Ascending aorta (tissue), 2 donors: ENCODE data around the gene KRT26. TPM values are rescaled to one million over a fixed set of nuclear protein-coding genes. Genes with fewer than 3 reads are reported as not detected.
"Not testable (repeated sequence)": the region's sequence is repeated elsewhere in the genome, so short reads cannot be mapped to it uniquely, and the experiment has no call there.

Experiments used
- DNase-seq, 2 donors: peaks; one replicate each; pipeline ENCODE4 v3.0.0-alpha.2; 2019; ENCODE audit warnings: low spot score in 2 of 2
- H3K27ac ChIP-seq, 2 donors: fragments of 200-600 bp; sonication (generic); one replicate each; pipeline ENCODE4 v1.5.1; 2016 to 2017; ENCODE audit warnings: mild to moderate bottlenecking in 1 of 2
- H3K27me3 ChIP-seq: fragments of 200-600 bp; sonication (generic); one replicate; pipeline ENCODE4 v1.5.1; 2017
- H3K36me3 ChIP-seq, 2 donors: fragments of 200-600 bp; sonication (generic); one replicate each; pipeline ENCODE4 v1.5.1; 2016
- H3K4me1 ChIP-seq, 2 donors: fragments of 200-600 bp; sonication (generic); one replicate each; pipeline ENCODE4 v1.5.1; 2016 to 2017; ENCODE audit warnings: mild to moderate bottlenecking in 1 of 2
- H3K4me3 ChIP-seq, 2 donors: fragments of 200-600 bp; sonication (generic); one replicate each; pipeline ENCODE4 v1.5.1; 2016 to 2017; ENCODE audit warnings: mild to moderate bottlenecking in 1 of 2
- H3K9me3 ChIP-seq, 2 donors: fragments of 200-600 bp; sonication (generic); one replicate each; pipeline ENCODE4 v1.5.1; 2016
- intact Hi-C: fragments of 100-400 bp; cut with DNase I; formaldehyde crosslinking; loops from one replicate; pipeline ENCODE4 v1.15.1; 2023
- total RNA-seq: library from RNA; depleted of rRNA; stranded (reverse); fragments of >200 nt; gene quantifications from one replicate; pipeline ENCODE4 v1.1.0, GENCODE V29; 2016
- TF ChIP-seq, protein P1 (sequence below), 3 experiments: fragments of 200-600 bp in 2 of 3; fragments of 450-650 bp in 1 of 3; sonication (generic) in 2 of 3; IDR thresholded peaks; one replicate each; pipeline ENCODE4 v1.5.1; 2016 to 2019; ENCODE audit warnings: antibody characterized with exemption in 3 of 3, mild to moderate bottlenecking in 1 of 3, moderate library complexity in 1 of 3

Gene KRT26
- total RNA-seq, 1 donor from 2014 or later, result not detected

DNA sequence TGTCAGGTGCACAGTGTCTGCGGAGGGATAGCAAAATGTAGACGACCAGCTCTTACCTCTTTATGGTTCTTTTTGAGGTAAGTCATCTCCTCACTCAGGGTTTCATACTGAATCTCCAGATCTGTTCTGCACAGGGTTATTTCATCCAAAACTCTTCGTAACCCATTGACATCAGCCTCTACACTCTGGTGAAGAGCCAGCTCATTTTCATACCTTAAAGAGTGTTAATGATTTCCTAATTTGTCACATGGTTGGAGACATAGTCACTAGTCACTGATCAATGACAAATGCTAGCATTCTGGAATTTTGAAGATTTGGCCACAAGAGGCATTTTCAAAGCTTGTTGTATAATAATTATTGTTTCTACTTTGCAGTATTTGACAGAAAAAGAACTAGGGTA, 18.2 kb downstream of the KRT26 start:
- DNase-seq, result no peak
- Histone ChIP-seq H3K4me1 (no peaks in the 10 kb centered on the region), H3K27me3 (no peaks in the 10 kb centered on the region), H3K27ac (no peak overlapping the region), H3K36me3 (no peaks in the 10 kb centered on the region), H3K4me3 (no peak overlapping the region), H3K9me3 (peaks cover 0 to 2% of the 10 kb centered on the region in 2 donors)
- TF ChIP-seq, protein P1, sequence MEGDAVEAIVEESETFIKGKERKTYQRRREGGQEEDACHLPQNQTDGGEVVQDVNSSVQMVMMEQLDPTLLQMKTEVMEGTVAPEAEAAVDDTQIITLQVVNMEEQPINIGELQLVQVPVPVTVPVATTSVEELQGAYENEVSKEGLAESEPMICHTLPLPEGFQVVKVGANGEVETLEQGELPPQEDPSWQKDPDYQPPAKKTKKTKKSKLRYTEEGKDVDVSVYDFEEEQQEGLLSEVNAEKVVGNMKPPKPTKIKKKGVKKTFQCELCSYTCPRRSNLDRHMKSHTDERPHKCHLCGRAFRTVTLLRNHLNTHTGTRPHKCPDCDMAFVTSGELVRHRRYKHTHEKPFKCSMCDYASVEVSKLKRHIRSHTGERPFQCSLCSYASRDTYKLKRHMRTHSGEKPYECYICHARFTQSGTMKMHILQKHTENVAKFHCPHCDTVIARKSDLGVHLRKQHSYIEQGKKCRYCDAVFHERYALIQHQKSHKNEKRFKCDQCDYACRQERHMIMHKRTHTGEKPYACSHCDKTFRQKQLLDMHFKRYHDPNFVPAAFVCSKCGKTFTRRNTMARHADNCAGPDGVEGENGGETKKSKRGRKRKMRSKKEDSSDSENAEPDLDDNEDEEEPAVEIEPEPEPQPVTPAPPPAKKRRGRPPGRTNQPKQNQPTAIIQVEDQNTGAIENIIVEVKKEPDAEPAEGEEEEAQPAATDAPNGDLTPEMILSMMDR (IDR thresholded peaks at IDR 0.05), result no peak
- intact Hi-C loops, result no loop called here

DNA sequence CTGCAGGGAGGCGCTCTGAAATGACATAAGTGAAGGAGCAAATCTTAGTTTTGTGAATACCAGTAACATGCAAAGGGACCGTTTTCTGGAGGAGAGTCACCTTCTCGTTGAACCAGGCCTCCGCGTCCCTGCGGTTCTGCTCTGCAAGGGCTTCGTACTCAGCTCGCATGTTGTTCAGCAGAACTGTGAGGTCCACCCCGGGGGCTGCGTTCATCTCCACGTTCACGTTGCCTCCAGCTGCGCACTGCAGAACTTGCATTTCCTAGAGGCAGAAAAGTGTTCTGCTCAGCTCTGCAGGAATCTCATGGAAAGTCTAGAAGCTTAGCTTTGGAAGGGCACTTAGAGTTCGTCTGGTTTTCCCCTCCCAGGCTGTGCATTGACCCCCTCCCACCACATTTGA, 20.9 kb downstream of the KRT26 start:
- H3K27ac ChIP-seq, result no peak overlapping the region
- H3K4me1 ChIP-seq, result no peaks in the 10 kb centered on the region
- H3K4me3 ChIP-seq, result no peak overlapping the region
- no peaks in the 10 kb centered on the region for H3K36me3 ChIP-seq
- DNase-seq, result no peak
- intact Hi-C loops, result no loop called here
- TF ChIP-seq, protein P1 (IDR thresholded peaks at IDR 0.05), result no peak
- no peaks in the 10 kb centered on the region for H3K9me3 ChIP-seq
- H3K27me3 ChIP-seq, result no peaks in the 10 kb centered on the region

DNA sequence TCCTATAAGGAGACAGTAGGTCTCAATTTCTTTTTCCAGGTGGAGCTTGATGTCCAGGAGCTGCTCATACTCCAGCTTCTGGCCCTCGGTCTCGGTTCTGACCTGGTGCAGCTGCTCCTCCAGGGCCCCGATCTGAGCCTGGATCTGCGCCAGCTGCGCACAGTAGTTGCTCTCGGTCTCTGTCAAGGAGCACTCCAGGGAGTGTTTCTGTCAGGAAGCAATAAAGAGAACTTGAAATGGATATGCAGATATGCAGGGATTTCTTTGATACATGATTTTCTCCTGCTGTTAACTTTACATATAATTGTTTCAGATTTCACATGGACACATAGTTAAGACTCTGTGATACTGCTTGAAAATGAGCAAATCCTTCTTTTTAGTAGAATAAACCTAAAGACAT, 21.6 kb downstream of the KRT26 start:
- Histone ChIP-seq H3K36me3 (no peaks in the 10 kb centered on the region), H3K27me3 (no peaks in the 10 kb centered on the region)
- intact Hi-C loops, result no loop called here

DNA sequence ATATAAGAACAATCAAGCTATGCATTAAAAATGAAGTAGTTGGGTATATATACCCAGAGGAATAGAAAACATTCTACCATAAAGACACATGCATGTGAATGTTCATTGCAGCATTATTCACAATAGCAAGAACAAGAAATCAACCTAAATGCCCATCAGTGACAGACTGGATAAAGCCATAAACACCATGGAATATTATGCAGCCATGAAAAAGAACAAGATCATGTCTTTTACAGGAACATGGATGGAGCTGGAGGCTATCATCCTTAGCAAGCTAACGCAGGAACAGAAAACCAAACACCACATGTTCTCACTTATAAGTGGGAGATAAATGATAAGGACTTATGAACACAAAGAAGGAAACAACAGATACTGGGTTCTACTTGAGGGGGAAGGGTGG, 23.3 kb downstream of the KRT26 start:
- H3K27ac ChIP-seq, H3K36me3 ChIP-seq, H3K27me3 ChIP-seq, DNase-seq, H3K9me3 ChIP-seq, intact Hi-C loops, H3K4me3 ChIP-seq, H3K4me1 ChIP-seq: not testable (repeated sequence)

More for the DNA sequence above, 21.6 kb downstream of the KRT26 start:
- TF ChIP-seq, protein P1 (IDR thresholded peaks at IDR 0.05), result no peak
- Histone ChIP-seq H3K9me3 (no peaks in the 10 kb centered on the region), H3K4me1 (no peaks in the 10 kb centered on the region), H3K4me3 (no peak overlapping the region), H3K27ac (no peak overlapping the region)
- DNase-seq, result no peak

DNA sequence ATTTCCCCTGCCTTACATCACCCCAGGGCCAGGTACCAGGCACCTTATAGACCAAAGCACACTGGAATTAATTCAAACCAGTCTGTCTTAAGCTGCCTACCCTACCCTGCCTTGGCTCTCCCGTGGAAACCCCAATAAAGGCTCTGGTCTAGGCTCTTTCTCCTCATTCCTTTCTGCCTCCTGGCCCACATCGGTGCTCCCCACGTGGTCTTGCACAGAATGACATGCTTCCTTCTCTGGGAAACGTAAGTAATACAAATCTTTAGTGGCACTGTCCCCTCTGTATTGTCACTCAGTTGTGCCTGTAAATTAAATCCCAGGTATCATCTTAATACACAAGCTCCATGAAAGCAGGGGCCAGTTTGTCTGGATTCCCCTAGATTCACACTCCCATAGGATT, 33.4 kb downstream of the KRT26 start:
- Histone ChIP-seq H3K36me3 (no peaks in the 10 kb centered on the region), H3K4me1 (no peaks in the 10 kb centered on the region), H3K27me3 (no peaks in the 10 kb centered on the region), H3K27ac (no peak overlapping the region), H3K4me3 (no peak overlapping the region), H3K9me3 (no peaks in the 10 kb centered on the region)
- intact Hi-C loops, result no loop called here
- no peak for DNase-seq
- TF ChIP-seq, protein P1 (IDR thresholded peaks at IDR 0.05), result no peak

DNA sequence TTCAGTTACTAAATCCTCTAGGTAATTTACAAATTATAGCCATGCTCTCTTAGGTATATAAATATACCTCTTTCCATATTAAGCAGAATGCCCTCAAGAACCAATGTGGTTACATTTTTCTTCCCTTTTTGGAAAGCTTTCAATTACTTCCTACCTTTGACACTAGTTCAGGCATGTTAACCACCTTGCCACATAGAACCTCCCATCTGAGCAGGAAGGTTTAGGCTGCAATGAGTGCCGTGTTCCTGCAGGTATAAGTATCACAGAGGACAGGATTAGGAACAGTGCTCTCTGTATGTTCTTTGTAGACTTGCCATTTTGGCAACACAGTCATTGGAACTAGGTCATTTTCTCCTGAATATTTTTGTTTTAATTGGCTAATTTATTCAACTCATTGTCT, 37.0 kb downstream of the KRT26 start:
- Histone ChIP-seq H3K27ac (no peak overlapping the region), H3K4me1 (no peaks in the 10 kb centered on the region), H3K9me3 (no peaks in the 10 kb centered on the region), H3K36me3 (no peaks in the 10 kb centered on the region), H3K27me3 (no peaks in the 10 kb centered on the region), H3K4me3 (no peak overlapping the region)
- TF ChIP-seq, protein P1 (IDR thresholded peaks at IDR 0.05), result no peak
- no peak for DNase-seq
- intact Hi-C loops, result no loop called here
